Mucosa of descending colon (tissue), 3 donors: Measurements from ENCODE around the gene GMPPB. TPM values are rescaled to one million over a fixed set of nuclear protein-coding genes. Genes with fewer than 3 reads are reported as not detected.

Experiments
- ATAC-seq: fragments of 200-7000 bp; cut with Tn5 transposase; one replicate; pipeline ENCODE4 v1.9.1; 2020; ENCODE audit warnings: mild to moderate bottlenecking, moderate library complexity
- DNase-seq, 3 donors: peaks; one replicate each; pipeline ENCODE4 v3.0.0-alpha.2; 2020
- H3K36me3 ChIP-seq: fragments of 200-600 bp; one replicate; pipeline ENCODE4 v1.8.0; 2021; ENCODE audit warnings: low read depth, mild to moderate bottlenecking
- H3K4me1 ChIP-seq: fragments of 200-600 bp; one replicate; pipeline ENCODE4 v1.8.0; 2021; ENCODE audit warnings: low read depth, mild to moderate bottlenecking
- H3K4me3 ChIP-seq: fragments of 200-600 bp; one replicate; pipeline ENCODE4 v1.8.0; 2021; ENCODE audit warnings: mild to moderate bottlenecking
- H3K9me3 ChIP-seq: fragments of 200-600 bp; one replicate; pipeline ENCODE4 v1.8.0; 2021; ENCODE audit warnings: mild to moderate bottlenecking
- intact Hi-C, 2 donors: fragments of 100-400 bp; cut with DNase I in 1 of 2; cut with micrococcal nuclease in 1 of 2; formaldehyde crosslinking; loops; one replicate each; pipeline versions ENCODE4 v1.11.0 to v1.11.1; 2022; cut with DNase I, micrococcal nuclease
- total RNA-seq, 3 donors: library from RNA; stranded (reverse); fragmentation: NEBNext Ultra II Directional in 2 of 3; extraction: Animal tissue kit (Norgen Biotek cat#: 25700) in 2 of 3; gene quantifications; one replicate each; pipeline versions ENCODE4 v1.2.1 to v1.2.4, GENCODE V29; 2021 to 2023
- TF ChIP-seq, protein P1 (sequence below): fragments of 200-600 bp; IDR thresholded peaks from one replicate; pipeline ENCODE4 v1.8.0; 2022; ENCODE audit warnings: antibody characterized with exemption, mild to moderate bottlenecking
- donor health status: DM: no; HTN: no; CAD: no; lungs with moderate emphysema.
- donor health status: DM: no; HTN: no; CAD: no.
- donor health status: DM: no; HTN: yes; CAD: no.

Gene GMPPB
- total RNA-seq, 3 donors from 2014 or later = 36.0 to 60.5 (median 47.4) TPM

GRCh38 chr3:49763981-49764380, 40.2 kb upstream of the GMPPB start:
- intact Hi-C loops = no loop called here

GRCh38 chr3:49761661-49762060, 37.9 kb upstream of the GMPPB start:
- intact Hi-C loops = no loop called here
- DNase-seq = no peak
- Histone ChIP-seq H3K9me3 (no peaks in the 10 kb centered on the region), H3K4me1 (no peaks in the 10 kb centered on the region), H3K36me3 (no peaks in the 10 kb centered on the region), H3K4me3 (no peak overlapping the region)
- TF ChIP-seq, protein P1, sequence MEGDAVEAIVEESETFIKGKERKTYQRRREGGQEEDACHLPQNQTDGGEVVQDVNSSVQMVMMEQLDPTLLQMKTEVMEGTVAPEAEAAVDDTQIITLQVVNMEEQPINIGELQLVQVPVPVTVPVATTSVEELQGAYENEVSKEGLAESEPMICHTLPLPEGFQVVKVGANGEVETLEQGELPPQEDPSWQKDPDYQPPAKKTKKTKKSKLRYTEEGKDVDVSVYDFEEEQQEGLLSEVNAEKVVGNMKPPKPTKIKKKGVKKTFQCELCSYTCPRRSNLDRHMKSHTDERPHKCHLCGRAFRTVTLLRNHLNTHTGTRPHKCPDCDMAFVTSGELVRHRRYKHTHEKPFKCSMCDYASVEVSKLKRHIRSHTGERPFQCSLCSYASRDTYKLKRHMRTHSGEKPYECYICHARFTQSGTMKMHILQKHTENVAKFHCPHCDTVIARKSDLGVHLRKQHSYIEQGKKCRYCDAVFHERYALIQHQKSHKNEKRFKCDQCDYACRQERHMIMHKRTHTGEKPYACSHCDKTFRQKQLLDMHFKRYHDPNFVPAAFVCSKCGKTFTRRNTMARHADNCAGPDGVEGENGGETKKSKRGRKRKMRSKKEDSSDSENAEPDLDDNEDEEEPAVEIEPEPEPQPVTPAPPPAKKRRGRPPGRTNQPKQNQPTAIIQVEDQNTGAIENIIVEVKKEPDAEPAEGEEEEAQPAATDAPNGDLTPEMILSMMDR = no peak
- ATAC-seq = no peak

More at GRCh38 chr3:49763981-49764380, 40.2 kb upstream of the GMPPB start:
- Histone ChIP-seq H3K4me1 (no peaks in the 10 kb centered on the region), H3K36me3 (no peaks in the 10 kb centered on the region), H3K4me3 (no peak overlapping the region), H3K9me3 (no peaks in the 10 kb centered on the region)
- no peak for ATAC-seq
- TF ChIP-seq, protein P1 = no peak
- DNase-seq = no peak

DNA sequence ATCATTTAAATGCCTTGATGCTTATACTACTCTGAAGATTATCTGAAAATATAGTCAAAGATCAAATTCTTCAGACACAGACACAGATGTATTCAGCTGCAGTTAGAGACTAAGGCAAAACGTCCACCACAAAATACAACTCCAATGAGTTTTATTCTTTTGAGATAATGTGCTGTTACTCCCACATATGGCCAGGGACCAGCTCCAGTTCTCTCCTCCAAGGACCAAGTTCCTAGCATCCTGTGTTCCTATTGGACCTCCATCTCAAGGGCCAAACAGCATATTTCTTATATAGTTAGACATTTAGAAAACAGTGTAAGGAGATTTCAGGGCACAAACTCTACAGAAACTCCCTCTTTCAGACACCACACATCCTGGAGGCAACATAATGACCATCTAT, 35.5 kb upstream of the GMPPB start:
- ATAC-seq (no peak), DNase-seq (no peak)
- intact Hi-C loops = no loop called here
- no peak overlapping the region for H3K4me3 ChIP-seq
- TF ChIP-seq, protein P1 = no peak
- no peaks in the 10 kb centered on the region for H3K9me3 ChIP-seq
- no peaks in the 10 kb centered on the region for H3K4me1 ChIP-seq
- H3K36me3 ChIP-seq = no peaks in the 10 kb centered on the region

DNA sequence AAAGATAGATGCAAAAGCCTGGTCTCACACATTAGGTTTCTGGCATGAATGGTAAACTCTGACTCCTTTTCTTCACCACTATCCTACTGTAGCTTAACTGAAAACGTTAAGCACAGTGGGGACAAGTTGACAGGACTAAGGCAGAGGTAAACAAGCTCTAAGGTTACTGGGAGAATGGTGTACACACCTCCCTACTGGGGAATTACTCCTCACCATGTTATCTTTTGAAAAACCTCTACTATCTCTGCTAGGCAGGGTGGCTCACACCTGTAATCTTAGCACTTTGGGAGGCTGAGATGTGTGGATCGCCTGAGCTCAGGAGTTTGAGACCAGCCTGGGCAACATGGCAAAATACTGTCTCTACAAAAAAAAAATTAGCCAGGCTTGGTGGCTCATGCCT, 33.4 kb upstream of the GMPPB start:
- DNase-seq = no peak
- H3K36me3 ChIP-seq = no peaks in the 10 kb centered on the region
- H3K9me3 ChIP-seq = no peaks in the 10 kb centered on the region
- TF ChIP-seq, protein P1 = no peak
- ATAC-seq = no peak
- H3K4me1 ChIP-seq = no peaks in the 10 kb centered on the region
- intact Hi-C loops = no loop called here
- H3K4me3 ChIP-seq = no peak overlapping the region

GRCh38 chr3:49756036-49756435, 32.3 kb upstream of the GMPPB start:
- intact Hi-C loops = no loop called here
- Histone ChIP-seq H3K9me3 (no peaks in the 10 kb centered on the region), H3K36me3 (no peaks in the 10 kb centered on the region), H3K4me3 (no peak overlapping the region), H3K4me1 (no peaks in the 10 kb centered on the region)
- ATAC-seq (no peak), DNase-seq (no peak)
- TF ChIP-seq, protein P1 = no peak

DNA sequence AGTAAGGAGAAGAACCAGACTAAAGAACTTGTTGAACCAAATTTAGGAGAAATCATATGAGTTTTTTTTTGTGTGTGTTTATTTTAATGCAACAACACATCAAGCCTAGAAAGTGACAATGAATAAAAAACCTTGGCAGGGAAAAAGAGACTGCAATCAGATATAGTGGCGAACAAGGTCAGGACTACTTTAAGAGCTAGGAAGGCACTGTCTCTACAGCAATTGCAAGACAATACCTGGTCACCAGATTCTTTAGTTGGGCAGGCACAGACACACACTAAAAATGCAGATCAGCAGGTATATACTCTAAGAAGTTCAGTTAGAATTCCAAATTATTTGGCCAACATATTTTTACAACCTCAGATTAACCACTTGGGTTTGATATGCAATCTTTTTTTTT, 30.8 kb upstream of the GMPPB start:
- H3K9me3 ChIP-seq = no peaks in the 10 kb centered on the region
- TF ChIP-seq, protein P1 = no peak
- H3K4me1 ChIP-seq = no peaks in the 10 kb centered on the region
- intact Hi-C loops = no loop called here
- no peak overlapping the region for H3K4me3 ChIP-seq
- ATAC-seq = no peak
- no peaks in the 10 kb centered on the region for H3K36me3 ChIP-seq
- no peak for DNase-seq
